ENCODE measurements around the gene APBB2. TPM values are rescaled to one million over a fixed set of nuclear protein-coding genes. Genes with fewer than 3 reads are reported as not detected.

The APBB2 gene
- total and polyA plus RNA-seq, 2 experiments from 2014 or later = 35.8 to 74.8 TPM

DNA sequence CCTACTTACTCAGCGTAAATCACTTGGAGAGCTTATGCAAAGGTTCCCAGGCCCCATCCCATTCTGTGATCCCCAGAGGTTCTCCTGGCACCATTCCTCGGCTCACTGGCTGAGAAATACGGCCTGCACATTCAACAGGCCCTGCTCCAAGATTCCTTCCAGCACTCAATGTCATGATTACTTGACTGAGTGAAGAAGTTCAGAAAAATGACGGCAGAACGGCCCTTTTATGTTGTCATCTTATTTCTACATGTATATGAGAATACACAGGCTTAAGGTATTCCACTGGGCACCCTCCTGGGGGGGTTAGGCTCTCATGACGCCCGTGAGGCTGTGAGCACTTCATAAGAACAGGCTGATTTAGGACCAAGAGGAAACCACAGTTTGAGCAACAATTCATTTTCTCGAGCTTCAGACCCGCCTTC, 274.0 kb downstream of the APBB2 start:
- H3K4me1 ChIP-seq (ENCODE audit: insufficient read depth) = peaks cover 6% of the 10 kb centered on the region
- H3K4me2 ChIP-seq = no peak overlapping the region
- H4K20me1 ChIP-seq (replicated peaks; ENCODE audit: insufficient read depth) = no peaks in the 10 kb centered on the region; the same call in 1 of the 2 replicates
- DNase-seq (ENCODE audit: low spot score) (no peak), ATAC-seq (no peak)
- H3K27ac Mint-ChIP-seq = no peak overlapping the region; the same call in 1 of the 2 replicates
- no peak overlapping the region for H2AFZ ChIP-seq
- H3F3A ChIP-seq (replicated peaks; ENCODE audit: low read depth) = no peaks in the 10 kb centered on the region
- peaks cover 3% of the 10 kb centered on the region; the same call in 1 of the 3 replicates for H3K36me3 Mint-ChIP-seq (ENCODE audit: low read depth)
- peaks cover 20% of the 10 kb centered on the region for H3K4me1 Mint-ChIP-seq
- H3K4me3 Mint-ChIP-seq = no peak overlapping the region
- TF ChIP-seq JUNB (IDR thresholded peaks at IDR 0.05; ENCODE audit: unreplicated experiment) (no peak), EZH2 (IDR thresholded peaks at IDR 0.05; ENCODE audit: low read depth, unreplicated experiment) (no peak), STAT1 (IDR thresholded peaks at IDR 0.05; ENCODE audit: unreplicated experiment) (no peak), POLR2AphosphoS5 (IDR thresholded peaks at IDR 0.05; ENCODE audit: low read depth) (no peak), CREB1 (CRISPR knock-in tag; IDR thresholded peaks at IDR 0.05; ENCODE audit: low read depth) (no peak), ZNF114 (CRISPR knock-in tag; IDR thresholded peaks at IDR 0.05) (no peak), NANOG (IDR thresholded peaks at IDR 0.05; ENCODE audit: borderline replicate concordance) (no peak), EZH2phosphoT487 (IDR thresholded peaks at IDR 0.05; ENCODE audit: unreplicated experiment) (no peak), ZNF331 (CRISPR knock-in tag; IDR thresholded peaks at IDR 0.05; ENCODE audit: low read depth) (no peak)
- TF ChIP-seq, protein P1, sequence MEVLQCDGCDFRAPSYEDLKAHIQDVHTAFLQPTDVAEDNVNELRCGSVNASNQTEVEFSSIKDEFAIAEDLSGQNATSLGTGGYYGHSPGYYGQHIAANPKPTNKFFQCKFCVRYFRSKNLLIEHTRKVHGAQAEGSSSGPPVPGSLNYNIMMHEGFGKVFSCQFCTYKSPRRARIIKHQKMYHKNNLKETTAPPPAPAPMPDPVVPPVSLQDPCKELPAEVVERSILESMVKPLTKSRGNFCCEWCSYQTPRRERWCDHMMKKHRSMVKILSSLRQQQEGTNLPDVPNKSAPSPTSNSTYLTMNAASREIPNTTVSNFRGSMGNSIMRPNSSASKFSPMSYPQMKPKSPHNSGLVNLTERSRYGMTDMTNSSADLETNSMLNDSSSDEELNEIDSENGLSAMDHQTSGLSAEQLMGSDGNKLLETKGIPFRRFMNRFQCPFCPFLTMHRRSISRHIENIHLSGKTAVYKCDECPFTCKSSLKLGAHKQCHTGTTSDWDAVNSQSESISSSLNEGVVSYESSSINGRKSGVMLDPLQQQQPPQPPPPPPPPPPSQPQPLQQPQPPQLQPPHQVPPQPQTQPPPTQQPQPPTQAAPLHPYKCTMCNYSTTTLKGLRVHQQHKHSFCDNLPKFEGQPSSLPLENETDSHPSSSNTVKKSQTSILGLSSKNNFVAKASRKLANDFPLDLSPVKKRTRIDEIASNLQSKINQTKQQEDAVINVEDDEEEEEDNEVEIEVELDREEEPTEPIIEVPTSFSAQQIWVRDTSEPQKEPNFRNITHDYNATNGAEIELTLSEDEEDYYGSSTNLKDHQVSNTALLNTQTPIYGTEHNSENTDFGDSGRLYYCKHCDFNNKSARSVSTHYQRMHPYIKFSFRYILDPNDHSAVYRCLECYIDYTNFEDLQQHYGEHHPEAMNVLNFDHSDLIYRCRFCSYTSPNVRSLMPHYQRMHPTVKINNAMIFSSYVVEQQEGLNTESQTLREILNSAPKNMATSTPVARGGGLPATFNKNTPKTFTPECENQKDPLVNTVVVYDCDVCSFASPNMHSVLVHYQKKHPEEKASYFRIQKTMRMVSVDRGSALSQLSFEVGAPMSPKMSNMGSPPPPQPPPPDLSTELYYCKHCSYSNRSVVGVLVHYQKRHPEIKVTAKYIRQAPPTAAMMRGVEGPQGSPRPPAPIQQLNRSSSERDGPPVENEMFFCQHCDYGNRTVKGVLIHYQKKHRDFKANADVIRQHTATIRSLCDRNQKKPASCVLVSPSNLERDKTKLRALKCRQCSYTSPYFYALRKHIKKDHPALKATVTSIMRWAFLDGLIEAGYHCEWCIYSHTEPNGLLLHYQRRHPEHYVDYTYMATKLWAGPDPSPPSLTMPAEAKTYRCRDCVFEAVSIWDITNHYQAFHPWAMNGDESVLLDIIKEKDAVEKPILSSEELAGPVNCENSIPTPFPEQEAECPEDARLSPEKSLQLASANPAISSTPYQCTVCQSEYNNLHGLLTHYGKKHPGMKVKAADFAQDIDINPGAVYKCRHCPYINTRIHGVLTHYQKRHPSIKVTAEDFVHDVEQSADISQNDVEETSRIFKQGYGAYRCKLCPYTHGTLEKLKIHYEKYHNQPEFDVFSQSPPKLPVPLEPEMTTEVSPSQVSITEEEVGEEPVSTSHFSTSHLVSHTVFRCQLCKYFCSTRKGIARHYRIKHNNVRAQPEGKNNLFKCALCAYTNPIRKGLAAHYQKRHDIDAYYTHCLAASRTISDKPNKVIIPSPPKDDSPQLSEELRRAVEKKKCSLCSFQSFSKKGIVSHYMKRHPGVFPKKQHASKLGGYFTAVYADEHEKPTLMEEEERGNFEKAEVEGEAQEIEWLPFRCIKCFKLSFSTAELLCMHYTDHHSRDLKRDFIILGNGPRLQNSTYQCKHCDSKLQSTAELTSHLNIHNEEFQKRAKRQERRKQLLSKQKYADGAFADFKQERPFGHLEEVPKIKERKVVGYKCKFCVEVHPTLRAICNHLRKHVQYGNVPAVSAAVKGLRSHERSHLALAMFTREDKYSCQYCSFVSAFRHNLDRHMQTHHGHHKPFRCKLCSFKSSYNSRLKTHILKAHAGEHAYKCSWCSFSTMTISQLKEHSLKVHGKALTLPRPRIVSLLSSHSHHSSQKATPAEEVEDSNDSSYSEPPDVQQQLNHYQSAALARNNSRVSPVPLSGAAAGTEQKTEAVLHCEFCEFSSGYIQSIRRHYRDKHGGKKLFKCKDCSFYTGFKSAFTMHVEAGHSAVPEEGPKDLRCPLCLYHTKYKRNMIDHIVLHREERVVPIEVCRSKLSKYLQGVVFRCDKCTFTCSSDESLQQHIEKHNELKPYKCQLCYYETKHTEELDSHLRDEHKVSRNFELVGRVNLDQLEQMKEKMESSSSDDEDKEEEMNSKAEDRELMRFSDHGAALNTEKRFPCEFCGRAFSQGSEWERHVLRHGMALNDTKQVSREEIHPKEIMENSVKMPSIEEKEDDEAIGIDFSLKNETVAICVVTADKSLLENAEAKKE (CRISPR knock-in tag; IDR thresholded peaks at IDR 0.05) = no peak
- TF ChIP-seq, protein P2, sequence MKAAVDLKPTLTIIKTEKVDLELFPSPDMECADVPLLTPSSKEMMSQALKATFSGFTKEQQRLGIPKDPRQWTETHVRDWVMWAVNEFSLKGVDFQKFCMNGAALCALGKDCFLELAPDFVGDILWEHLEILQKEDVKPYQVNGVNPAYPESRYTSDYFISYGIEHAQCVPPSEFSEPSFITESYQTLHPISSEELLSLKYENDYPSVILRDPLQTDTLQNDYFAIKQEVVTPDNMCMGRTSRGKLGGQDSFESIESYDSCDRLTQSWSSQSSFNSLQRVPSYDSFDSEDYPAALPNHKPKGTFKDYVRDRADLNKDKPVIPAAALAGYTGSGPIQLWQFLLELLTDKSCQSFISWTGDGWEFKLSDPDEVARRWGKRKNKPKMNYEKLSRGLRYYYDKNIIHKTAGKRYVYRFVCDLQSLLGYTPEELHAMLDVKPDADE (IDR thresholded peaks at IDR 0.05) = no peak
- TF ChIP-seq, protein P3, sequence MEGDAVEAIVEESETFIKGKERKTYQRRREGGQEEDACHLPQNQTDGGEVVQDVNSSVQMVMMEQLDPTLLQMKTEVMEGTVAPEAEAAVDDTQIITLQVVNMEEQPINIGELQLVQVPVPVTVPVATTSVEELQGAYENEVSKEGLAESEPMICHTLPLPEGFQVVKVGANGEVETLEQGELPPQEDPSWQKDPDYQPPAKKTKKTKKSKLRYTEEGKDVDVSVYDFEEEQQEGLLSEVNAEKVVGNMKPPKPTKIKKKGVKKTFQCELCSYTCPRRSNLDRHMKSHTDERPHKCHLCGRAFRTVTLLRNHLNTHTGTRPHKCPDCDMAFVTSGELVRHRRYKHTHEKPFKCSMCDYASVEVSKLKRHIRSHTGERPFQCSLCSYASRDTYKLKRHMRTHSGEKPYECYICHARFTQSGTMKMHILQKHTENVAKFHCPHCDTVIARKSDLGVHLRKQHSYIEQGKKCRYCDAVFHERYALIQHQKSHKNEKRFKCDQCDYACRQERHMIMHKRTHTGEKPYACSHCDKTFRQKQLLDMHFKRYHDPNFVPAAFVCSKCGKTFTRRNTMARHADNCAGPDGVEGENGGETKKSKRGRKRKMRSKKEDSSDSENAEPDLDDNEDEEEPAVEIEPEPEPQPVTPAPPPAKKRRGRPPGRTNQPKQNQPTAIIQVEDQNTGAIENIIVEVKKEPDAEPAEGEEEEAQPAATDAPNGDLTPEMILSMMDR (conservative IDR thresholded peaks at IDR 0.05; ENCODE audit: low read depth in 2 of 2) = no peak
- TF ChIP-seq, protein P4, sequence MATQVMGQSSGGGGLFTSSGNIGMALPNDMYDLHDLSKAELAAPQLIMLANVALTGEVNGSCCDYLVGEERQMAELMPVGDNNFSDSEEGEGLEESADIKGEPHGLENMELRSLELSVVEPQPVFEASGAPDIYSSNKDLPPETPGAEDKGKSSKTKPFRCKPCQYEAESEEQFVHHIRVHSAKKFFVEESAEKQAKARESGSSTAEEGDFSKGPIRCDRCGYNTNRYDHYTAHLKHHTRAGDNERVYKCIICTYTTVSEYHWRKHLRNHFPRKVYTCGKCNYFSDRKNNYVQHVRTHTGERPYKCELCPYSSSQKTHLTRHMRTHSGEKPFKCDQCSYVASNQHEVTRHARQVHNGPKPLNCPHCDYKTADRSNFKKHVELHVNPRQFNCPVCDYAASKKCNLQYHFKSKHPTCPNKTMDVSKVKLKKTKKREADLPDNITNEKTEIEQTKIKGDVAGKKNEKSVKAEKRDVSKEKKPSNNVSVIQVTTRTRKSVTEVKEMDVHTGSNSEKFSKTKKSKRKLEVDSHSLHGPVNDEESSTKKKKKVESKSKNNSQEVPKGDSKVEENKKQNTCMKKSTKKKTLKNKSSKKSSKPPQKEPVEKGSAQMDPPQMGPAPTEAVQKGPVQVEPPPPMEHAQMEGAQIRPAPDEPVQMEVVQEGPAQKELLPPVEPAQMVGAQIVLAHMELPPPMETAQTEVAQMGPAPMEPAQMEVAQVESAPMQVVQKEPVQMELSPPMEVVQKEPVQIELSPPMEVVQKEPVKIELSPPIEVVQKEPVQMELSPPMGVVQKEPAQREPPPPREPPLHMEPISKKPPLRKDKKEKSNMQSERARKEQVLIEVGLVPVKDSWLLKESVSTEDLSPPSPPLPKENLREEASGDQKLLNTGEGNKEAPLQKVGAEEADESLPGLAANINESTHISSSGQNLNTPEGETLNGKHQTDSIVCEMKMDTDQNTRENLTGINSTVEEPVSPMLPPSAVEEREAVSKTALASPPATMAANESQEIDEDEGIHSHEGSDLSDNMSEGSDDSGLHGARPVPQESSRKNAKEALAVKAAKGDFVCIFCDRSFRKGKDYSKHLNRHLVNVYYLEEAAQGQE (IDR thresholded peaks at IDR 0.05; ENCODE audit: unreplicated experiment) = no peak
- H3K9me2 ChIP-seq (ENCODE audit: insufficient read depth) = no peaks in the 10 kb centered on the region
- no peaks in the 10 kb centered on the region; the same call in 1 of the 2 replicates for H3K36me3 ChIP-seq (ENCODE audit: insufficient read depth)
- no peak overlapping the region for H3K4me3 ChIP-seq
- H3K79me2 ChIP-seq (replicated peaks; ENCODE audit: insufficient read depth) = no peaks in the 10 kb centered on the region
- H3K27ac ChIP-seq (ENCODE audit: low read depth) = no peak overlapping the region
- H3K27me3 Mint-ChIP-seq (ENCODE audit: insufficient read depth, low read depth, poor library complexity) = peaks cover 2% of the 10 kb centered on the region
- no peaks in the 10 kb centered on the region for H3K9me3 Mint-ChIP-seq
- no peaks in the 10 kb centered on the region for H3K27me3 ChIP-seq (ENCODE audit: insufficient read depth)
